Subcutaneous abdominal adipose tissue (tissue), 5 donors: ENCODE results near the gene CBX7.
A peak's percentile ranks its signal among the peaks of the same experiment; 100 is the strongest.

Experiments
- H3K27ac ChIP-seq: one replicate; pipeline ENCODE4 v1.7.0; 2013; ENCODE audit warnings: low read depth, mild to moderate bottlenecking, inconsistent platforms, low read length, moderate library complexity
- H3K27me3 ChIP-seq, 5 donors: one replicate each; pipeline ENCODE4 v1.7.0; 2013; ENCODE audit warnings: low read length in 5 of 5, inconsistent platforms in 1 of 5; ENCODE audit not compliant: control insufficient read depth in 5 of 5, insufficient read depth in 4 of 5
- H3K36me3 ChIP-seq, 5 donors: one replicate each; pipeline ENCODE4 v1.7.0; 2013; ENCODE audit warnings: low read length in 5 of 5; ENCODE audit not compliant: control insufficient read depth in 5 of 5, insufficient read depth in 5 of 5
- H3K4me1 ChIP-seq, 5 donors: one replicate each; pipeline ENCODE4 v1.7.0; 2013; ENCODE audit warnings: low read length in 5 of 5, mild to moderate bottlenecking in 3 of 5, moderate library complexity in 1 of 5; ENCODE audit not compliant: control insufficient read depth in 5 of 5, insufficient read depth in 5 of 5
- H3K4me3 ChIP-seq, 5 donors: one replicate each; pipeline ENCODE4 v1.7.0; 2013; ENCODE audit warnings: low read length in 5 of 5, low read depth in 1 of 5
- H3K9ac ChIP-seq, 5 donors: one replicate each; pipeline ENCODE4 v1.7.0; 2013; ENCODE audit warnings: low read length in 5 of 5, mild to moderate bottlenecking in 4 of 5, moderate library complexity in 3 of 5
- H3K9me3 ChIP-seq, 5 donors: one replicate each; pipeline ENCODE4 v1.7.0; 2013; ENCODE audit warnings: low read length in 5 of 5; ENCODE audit not compliant: control insufficient read depth in 5 of 5
- donor health status: healthy.
- donor health status: healthy.
- donor health status: healthy.
- donor health status: healthy.
- donor health status: healthy.

Gene CBX7

DNA sequence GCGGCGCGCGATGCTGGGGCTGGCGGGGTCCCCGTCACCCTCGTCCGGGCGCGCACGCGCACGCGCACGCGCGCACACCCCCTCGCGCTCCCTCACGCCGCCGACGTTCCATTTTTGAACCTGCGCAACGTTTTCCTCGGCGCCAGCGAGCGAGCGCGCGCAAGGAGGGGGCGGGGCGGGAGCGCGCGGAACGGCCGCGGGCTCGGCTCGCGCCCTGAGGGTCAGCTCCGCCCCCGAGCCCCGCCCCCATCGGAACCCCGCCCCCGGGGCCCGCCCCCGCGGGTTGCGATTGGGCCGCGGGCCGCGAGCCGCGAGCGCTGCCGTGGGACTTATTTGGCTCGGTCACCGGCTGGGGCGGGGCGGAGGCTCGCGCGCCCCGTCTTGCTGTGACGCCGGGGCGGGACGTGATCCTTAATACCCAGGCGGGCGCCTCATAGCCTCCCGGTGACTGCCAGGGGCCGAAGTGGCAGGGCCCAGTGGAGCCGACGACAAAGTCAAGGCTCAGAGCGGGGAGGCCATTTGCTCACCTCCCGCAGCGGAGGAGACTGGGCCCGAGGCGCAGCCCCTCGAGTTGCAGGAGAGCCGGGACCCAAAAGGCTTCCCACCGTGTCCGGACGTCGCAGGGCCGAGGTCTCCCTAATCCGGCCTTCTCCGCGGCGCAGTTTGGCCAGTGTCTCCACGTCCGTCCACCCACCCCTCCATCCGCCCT, at the start of gene CBX7:
Gene CBX7, minus strand, starts transcription at position 170 of the 709 bp plus-strand sequence. CDS start 236 bp downstream, outside the sequence.
- Histone ChIP-seq H3K9me3 (no peaks in the 10 kb centered on the region), H3K9ac (peak within 1 kb of the TSS; percentile 38 to 92 (median 82)), H3K27ac (peak within 1 kb of the TSS; percentile 54), H3K4me1 (peaks cover 0 to 50% (median 45%) of the 10 kb centered on the region in 5 donors), H3K36me3 (peaks cover 0 to 22% (median 16%) of the 10 kb centered on the region in 5 donors), H3K4me3 (peak within 1 kb of the TSS; percentile 80 to 92 (median 88)), H3K27me3 (peaks cover 0 to 6% (median 0%) of the 10 kb centered on the region in 5 donors)

DNA sequence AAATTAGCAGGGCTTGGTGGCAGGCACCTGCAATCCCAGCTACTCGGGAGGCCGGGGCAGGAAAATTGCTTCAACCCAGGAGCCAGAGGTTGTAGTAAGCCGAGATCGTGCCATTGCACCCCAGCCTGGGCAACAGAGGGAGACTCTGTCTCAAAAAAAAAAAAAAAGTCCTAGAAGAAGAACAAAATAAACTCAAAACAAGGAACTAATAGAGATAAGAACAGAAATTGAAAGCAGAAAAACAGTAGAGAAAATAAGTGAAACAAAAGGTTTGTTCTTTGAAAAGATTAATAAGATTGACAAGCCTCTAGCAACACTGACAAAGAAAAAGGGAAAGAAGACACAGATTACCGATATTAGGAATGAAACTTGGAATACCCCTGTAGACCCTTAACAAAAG, 45.1 kb upstream of the CBX7 start:
- no peak overlapping the region for H3K4me3 ChIP-seq
- peaks cover 0 to 3% (median 0%) of the 10 kb centered on the region in 5 donors for H3K27me3 ChIP-seq
- no peak overlapping the region for H3K27ac ChIP-seq
- H3K9ac ChIP-seq: no peak overlapping the region
- H3K4me1 ChIP-seq: peaks cover 0 to 6% (median 0%) of the 10 kb centered on the region in 5 donors
- H3K9me3 ChIP-seq: peaks cover 0 to 10% (median 3%) of the 10 kb centered on the region in 5 donors
- H3K36me3 ChIP-seq: no peaks in the 10 kb centered on the region

DNA sequence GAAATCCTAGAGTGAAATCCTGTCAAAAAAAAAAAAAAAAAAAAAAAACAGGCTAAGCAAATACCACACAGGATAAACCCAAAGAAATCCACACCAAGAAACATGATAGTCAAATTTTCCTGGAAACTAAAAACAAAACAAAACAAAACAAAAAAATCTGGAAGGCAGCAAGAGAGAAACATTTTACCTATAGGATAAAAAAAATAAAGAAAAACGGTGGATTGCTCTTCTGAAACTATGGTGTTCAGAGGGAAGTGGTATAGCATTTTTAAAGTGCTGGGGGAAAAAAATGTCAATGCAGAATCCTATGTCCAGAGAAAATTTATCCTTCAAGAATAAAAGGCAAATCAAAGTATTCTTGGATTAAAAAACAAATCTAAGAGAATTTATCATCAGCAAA, 41.6 kb upstream of the CBX7 start:
- H3K27me3 ChIP-seq: peaks cover 0 to 7% (median 0%) of the 10 kb centered on the region in 5 donors
- no peaks in the 10 kb centered on the region for H3K36me3 ChIP-seq
- H3K9me3 ChIP-seq: peaks cover 0 to 10% (median 3%) of the 10 kb centered on the region in 5 donors
- no peak overlapping the region for H3K4me3 ChIP-seq
- no peak overlapping the region for H3K27ac ChIP-seq
- H3K9ac ChIP-seq: no peak overlapping the region
- no peaks in the 10 kb centered on the region for H3K4me1 ChIP-seq

DNA sequence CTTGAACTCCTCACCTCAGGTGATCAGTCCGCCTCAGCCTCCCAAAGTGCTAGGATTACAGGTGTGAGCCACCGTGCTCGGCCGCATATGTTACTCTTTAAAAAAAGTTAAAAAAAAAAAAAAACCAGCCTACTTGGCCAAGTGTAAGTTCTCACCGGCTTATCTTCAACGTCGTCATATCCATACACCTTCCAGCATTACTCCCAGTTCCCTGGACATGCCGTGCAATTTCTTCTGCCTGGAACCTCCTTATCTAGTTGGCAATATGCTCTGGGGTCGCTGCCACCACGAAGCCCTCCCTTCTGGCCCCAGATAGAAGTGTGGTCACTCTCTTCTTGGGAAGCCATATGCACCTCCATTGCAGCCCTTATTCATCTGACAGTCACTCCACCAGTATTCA, 36.3 kb upstream of the CBX7 start:
- Histone ChIP-seq H3K4me1 (peaks cover 0 to 21% (median 14%) of the 10 kb centered on the region in 5 donors), H3K9ac (no peak overlapping the region), H3K36me3 (no peaks in the 10 kb centered on the region), H3K4me3 (no peak overlapping the region), H3K9me3 (peaks cover 0 to 4% (median 3%) of the 10 kb centered on the region in 5 donors), H3K27ac (no peak overlapping the region), H3K27me3 (peaks cover 0 to 9% (median 4%) of the 10 kb centered on the region in 5 donors)

DNA sequence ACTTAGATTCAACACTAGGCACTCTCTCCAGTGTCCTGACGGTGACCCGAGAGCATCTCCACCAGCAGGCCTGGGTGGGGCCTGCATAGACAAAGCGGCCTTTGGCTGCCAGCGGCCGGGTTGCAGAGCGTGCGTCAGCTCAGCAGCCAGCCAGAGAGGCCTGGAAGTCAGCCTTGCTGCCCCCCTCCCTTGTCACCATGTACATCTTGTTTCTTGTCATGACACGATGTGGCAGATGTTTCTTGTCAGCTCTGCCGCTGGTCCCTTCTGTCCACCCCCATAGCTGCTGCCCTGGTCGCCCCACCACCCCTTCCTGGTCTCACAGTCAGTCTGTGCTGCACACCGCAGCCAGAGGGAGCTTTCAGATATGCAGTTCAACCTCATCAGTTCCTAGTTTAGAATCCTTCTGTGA, 33.1 kb upstream of the CBX7 start:
- peak overlapping the region; percentile 57 for H3K27ac ChIP-seq
- peak overlapping the region in 1 of 5 donors; percentile 40 for H3K9ac ChIP-seq

DNA sequence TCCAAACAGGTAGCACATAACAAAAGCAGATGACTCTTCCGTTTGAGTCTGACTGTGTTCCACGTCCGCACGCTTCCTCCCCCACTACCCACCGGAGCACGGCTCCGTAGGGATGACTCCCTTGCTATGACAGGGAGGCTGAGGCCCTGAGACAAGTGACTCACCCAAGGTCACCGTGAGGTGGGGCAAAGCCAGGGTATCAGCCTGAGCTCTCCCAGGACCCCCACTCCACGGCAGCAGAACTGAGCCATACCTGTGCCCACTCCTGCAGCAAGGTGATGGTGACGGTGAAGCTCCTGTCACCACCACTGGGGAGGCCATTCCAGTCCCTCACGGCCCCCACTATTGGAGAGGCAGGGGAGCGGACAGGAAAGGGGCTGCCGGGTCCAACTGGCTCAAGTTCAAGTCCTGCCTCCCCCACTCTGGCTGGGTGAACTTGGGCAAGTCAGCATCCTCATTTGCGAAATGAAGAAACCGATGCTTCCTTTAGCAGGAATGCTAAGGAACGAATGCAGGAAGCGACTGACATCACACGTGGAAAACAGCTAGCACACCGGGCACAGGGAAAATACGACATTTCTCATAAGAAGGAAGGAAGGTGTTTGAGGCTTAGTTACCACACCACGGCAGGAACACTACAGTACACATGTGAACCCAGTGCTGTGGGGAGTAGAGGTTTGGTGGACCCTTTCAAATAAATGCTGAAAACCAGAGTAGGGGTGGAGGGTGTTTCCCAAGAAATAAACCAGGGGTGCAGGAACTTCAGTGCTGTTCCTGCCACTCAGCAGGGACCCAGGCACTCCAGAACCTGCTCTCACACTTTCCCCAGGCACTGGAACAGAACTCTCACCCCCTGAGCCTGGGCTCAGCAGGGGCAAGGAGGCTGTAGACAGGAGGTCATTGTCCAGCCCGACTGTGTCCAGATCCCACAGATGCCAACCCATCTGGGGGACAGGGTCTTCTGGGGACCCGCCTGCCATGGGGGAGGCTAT, 32.4 kb upstream of the CBX7 start:
- peaks cover 0 to 9% (median 0%) of the 10 kb centered on the region in 5 donors for H3K27me3 ChIP-seq
- peak overlapping the region; percentile 57 for H3K27ac ChIP-seq
- H3K36me3 ChIP-seq: no peaks in the 10 kb centered on the region
- peaks cover 0 to 21% (median 14%) of the 10 kb centered on the region in 5 donors for H3K4me1 ChIP-seq
- H3K4me3 ChIP-seq: no peak overlapping the region
- H3K9ac ChIP-seq: peak overlapping the region in 2 of 5 donors; percentile 30 to 40
- H3K9me3 ChIP-seq: peaks cover 0 to 10% (median 6%) of the 10 kb centered on the region in 5 donors

More for the DNA sequence above, 33.1 kb upstream of the CBX7 start:
- Histone ChIP-seq H3K9me3 (peaks cover 0 to 10% (median 6%) of the 10 kb centered on the region in 5 donors), H3K27me3 (peaks cover 0 to 9% (median 0%) of the 10 kb centered on the region in 5 donors), H3K4me3 (no peak overlapping the region), H3K36me3 (no peaks in the 10 kb centered on the region), H3K4me1 (peaks cover 0 to 21% (median 14%) of the 10 kb centered on the region in 5 donors)

DNA sequence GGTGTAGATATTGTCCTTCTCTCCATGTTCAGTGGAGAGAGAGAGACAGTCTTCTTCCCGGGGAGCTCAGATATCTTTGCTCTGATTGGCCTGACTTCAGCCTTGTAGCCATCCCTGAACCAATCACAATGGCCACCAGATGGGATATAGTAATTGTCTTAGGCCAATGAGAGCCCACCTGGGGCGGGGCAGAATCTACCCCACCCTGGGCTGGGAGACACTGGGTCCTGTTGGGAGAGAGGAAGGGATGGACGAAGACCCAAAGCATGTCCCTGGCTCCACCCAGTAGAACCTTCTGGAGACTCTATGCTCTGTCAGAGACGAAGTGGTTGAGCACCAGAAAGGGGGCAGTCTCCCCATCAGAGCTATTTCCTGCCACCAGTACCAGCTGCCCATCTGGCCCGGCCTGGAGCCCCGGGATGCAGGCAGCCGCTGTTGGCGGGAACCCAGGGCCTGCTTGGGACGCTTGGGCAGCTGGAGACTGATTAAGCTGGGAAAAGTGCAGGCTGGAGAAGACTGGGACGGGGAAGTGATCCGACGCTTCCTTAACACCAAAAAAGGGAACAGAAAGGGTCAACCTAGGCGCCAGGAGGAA, 31.6 kb upstream of the CBX7 start:
- no peak overlapping the region for H3K4me3 ChIP-seq
- peaks cover 0 to 28% (median 14%) of the 10 kb centered on the region in 5 donors for H3K4me1 ChIP-seq
- H3K9me3 ChIP-seq: peaks cover 0 to 10% (median 6%) of the 10 kb centered on the region in 5 donors
- peaks cover 0 to 9% (median 0%) of the 10 kb centered on the region in 5 donors for H3K27me3 ChIP-seq
- no peak overlapping the region for H3K9ac ChIP-seq
- H3K36me3 ChIP-seq: no peaks in the 10 kb centered on the region
- peak overlapping the region; percentile 55 for H3K27ac ChIP-seq

DNA sequence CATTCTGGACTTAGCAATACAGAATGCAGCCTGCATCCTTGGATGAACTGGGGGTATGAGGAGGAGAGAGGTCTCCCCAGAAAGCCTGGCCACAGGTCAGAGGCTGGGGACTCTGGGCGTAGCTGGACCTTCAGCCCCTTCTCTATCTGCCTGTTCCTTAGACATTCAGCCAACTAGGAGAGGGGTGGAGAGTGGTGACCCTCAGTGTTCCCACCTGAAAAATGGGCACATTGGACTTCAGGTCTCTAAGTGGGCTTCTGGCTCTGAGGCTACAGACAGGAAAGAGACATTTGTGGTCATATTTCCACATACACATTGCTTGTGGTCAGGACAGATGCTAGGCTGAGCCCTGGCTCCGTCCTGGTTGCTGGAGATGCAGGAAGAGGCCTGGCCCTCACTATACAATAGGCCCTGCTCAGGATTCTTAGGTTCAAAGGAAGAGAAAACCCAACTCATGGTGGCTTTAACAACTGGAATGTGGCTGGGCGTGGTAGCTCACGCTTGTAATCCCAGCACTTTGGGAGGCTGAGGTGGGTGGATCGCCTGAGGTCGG, 30.1 kb upstream of the CBX7 start:
- Histone ChIP-seq H3K4me3 (no peak overlapping the region), H3K9ac (no peak overlapping the region), H3K9me3 (peaks cover 0 to 10% (median 6%) of the 10 kb centered on the region in 5 donors), H3K27ac (no peak overlapping the region), H3K36me3 (no peaks in the 10 kb centered on the region), H3K4me1 (peaks cover 0 to 41% (median 18%) of the 10 kb centered on the region in 5 donors), H3K27me3 (peaks cover 0 to 9% (median 0%) of the 10 kb centered on the region in 5 donors)

DNA sequence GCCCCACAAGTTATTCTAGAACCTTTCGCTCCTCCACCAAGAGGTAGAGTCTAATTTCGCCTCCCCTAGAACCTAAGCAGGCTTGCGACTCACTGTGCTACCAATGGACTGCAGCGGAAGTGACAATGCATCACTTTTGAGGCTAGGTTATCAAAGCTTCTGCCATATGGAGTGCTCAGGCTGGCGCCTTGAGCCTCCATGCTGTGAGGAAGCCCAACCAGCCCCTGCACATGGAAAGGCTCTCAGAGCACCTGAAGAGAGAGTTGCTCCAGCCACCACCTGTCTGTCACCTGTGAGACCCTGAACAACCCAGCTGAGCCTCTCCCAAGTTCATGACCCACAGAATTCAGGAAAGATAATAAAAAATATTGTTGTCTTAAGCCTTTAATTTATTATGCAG, 29.3 kb upstream of the CBX7 start:
- H3K9me3 ChIP-seq: peaks cover 0 to 10% (median 6%) of the 10 kb centered on the region in 5 donors
- no peaks in the 10 kb centered on the region for H3K36me3 ChIP-seq
- no peak overlapping the region for H3K27ac ChIP-seq
- H3K4me3 ChIP-seq: no peak overlapping the region
- H3K27me3 ChIP-seq: peaks cover 0 to 9% (median 0%) of the 10 kb centered on the region in 5 donors
- H3K9ac ChIP-seq: no peak overlapping the region
- peaks cover 2 to 49% (median 25%) of the 10 kb centered on the region in 5 donors for H3K4me1 ChIP-seq
